Hippocampal formation (tissue), 2 donors: ENCODE measurements around the gene IFNAR2.

ENCODE experiments used
- DNase-seq, 2 donors: peaks; one replicate each; lab custom pipeline; 2025; lab: John Stamatoyannopoulos, UW

Gene IFNAR2

GRCh38 chr21:33267250-33267649 lies 37.5 kb downstream of the IFNAR2 start:
- DNase-seq: no peak

GRCh38 chr21:33268393-33268736 lies 38.6 kb downstream of the IFNAR2 start:
- no peak for DNase-seq

GRCh38 chr21:33268737-33269441 lies 39.2 kb downstream of the IFNAR2 start:
- DNase-seq: no peak

- DNase-seq: no peak
These were observed 41.2 kb downstream of the IFNAR2 start for GRCh38 chr21:33270986-33271385.

GRCh38 chr21:33273044-33273443 lies 43.3 kb downstream of the IFNAR2 start:
- DNase-seq: no peak

- no peak for DNase-seq
These were observed 49.0 kb downstream of the IFNAR2 start for GRCh38 chr21:33278721-33279120.

- DNase-seq: no peak
These were observed 49.6 kb downstream of the IFNAR2 start for GRCh38 chr21:33279330-33279820.
